Motor neuron (in vitro differentiated cells): ENCODE measurements around the gene PI3. TPM values are rescaled to one million over a fixed set of nuclear protein-coding genes. Genes with fewer than 3 reads are reported as not detected.

Source experiments
- ATAC-seq, 8 experiments: fragments of 200-7000 bp; cut with Tn5 transposase; replicated peaks in 6 of 8; 2 replicates each; pipeline ENCODE4 v1.8.0; 2021; ENCODE audit warnings: mild to moderate bottlenecking in 8 of 8, moderate library complexity in 8 of 8
- H3K27ac ChIP-seq, 2 donors: fragments of 250-450 bp; sonication (Bioruptor Pico); 2 replicates each; pipeline ENCODE4 v1.9.0; 2021; ENCODE audit warnings: antibody characterized with exemption in 2 of 2, mild to moderate bottlenecking in 2 of 2, moderate library complexity in 1 of 2
- H3K4me1 ChIP-seq, 2 donors: fragments of 250-450 bp; sonication (Bioruptor Pico); replicated peaks in 1 of 2; 2 replicates each; pipeline ENCODE4 v1.6.1; 2021; ENCODE audit warnings: antibody characterized with exemption in 2 of 2, mild to moderate bottlenecking in 2 of 2, moderate library complexity in 1 of 2
- H3K4me3 ChIP-seq, 5 donors: fragments of 250-450 bp; sonication (Bioruptor Pico); 2 replicates each; pipeline ENCODE4 v1.9.0; 2021; ENCODE audit warnings: antibody characterized with exemption in 5 of 5, mild to moderate bottlenecking in 5 of 5, moderate library complexity in 4 of 5
- WGBS, 10 experiments: fragments of 450-650 bp; shearing (Covaris generic); methylation state at CpG; one replicate each; pipeline ENCODE4 v1.0.0; 2022; 5-methylcytosine and 5-hydroxymethylcytosine counted together
- in situ Hi-C, 9 experiments: fragments of 400-800 bp; cut with MboI; loops; one replicate each; pipeline ENCODE4 v1.15.0; 2021; ENCODE audit warnings: low sequenced_read_pairs in 9 of 9, low pct_unique_long_range_greater_than_20kb in 2 of 9; ENCODE audit not compliant: unreplicated experiment in 9 of 9
- total RNA-seq, 8 experiments: library from RNA; unstranded; fragments of 300-600 nt; gene quantifications; 2 replicates each; pipeline versions ENCODE4 v1.2.3 to v1.2.4, GENCODE V29; 2022

Gene PI3
- total RNA-seq, 8 experiments from 2014 or later, result 46.2 to 312 TPM; not detected in 6

DNA sequence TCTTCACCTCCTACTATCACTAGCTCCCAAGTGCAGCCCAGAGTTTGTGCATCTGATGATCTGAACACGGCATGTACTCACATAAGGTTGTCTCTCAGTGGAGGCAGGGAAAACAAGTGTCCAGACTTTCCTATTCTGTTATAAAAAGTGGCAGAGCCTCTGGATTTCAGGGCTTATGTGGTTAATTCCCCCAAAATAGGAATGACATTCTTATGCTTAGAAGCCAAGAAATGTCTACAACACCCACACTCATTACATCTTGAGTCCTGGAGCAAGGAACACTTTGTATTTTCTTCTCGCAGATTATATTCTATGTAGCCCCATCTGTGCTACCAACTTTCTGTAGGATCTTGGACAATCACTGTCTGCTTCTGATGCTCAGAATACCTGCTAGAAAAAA lies 18.6 kb downstream of the PI3 start:
- 0 to 100% (median 83%) methylated on average over 1 to 2 of the region's 2 CpGs for WGBS, 10 experiments
- in situ Hi-C loops, result no loop called here
- H3K27ac ChIP-seq, result no peak overlapping the region

GRCh38 chr20:45206725-45207124 lies 32.0 kb downstream of the PI3 start, which contains the start of gene SEMG1:
SEMG1 (plus strand) TSS chr20:45207033; CDS start chr20:45207054, 21 bp downstream.
- WGBS, 10 experiments, result 0 to 70% (median 33%) methylated on average over 1 of the region's 1 CpG; no CpG with 5 or more reads in 4 of the 10 experiments
- ATAC-seq, result no peak
- no peaks in the 10 kb centered on the region for H3K4me1 ChIP-seq
- H3K27ac ChIP-seq, result no peak within 1 kb of the TSS
- no peak within 1 kb of the TSS for H3K4me3 ChIP-seq
- in situ Hi-C loops, result no loop called here

More for the DNA sequence above, 18.6 kb downstream of the PI3 start:
- ATAC-seq, result no peak
- Histone ChIP-seq H3K4me1 (no peaks in the 10 kb centered on the region), H3K4me3 (no peak overlapping the region)

DNA sequence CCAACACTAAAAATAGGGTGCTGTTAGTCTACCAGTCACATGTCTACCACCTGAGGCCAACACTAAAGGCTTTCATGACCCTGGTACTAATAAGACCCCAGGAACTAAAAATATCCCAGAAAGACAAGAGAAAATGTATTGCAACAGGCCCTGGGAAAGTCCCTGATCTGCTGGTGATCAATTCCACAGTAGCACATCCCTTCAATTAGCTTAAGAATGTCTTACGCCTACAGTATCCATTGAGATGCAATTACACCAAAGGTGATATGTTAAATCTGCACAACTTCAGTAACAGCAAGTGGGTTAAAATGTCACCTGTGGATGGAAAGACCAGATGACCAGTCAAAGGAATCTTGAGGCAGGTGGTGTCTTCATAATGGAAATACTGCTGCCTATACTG lies 35.2 kb downstream of the PI3 start:
- whole genome bisulfite sequencing, 10 experiments, result 40 to 100% (median 78%) methylated on average over 1 of the region's 1 CpG; no CpG with 5 or more reads in 3 of the 10 experiments
- Histone ChIP-seq H3K4me1 (no peaks in the 10 kb centered on the region), H3K27ac (no peak overlapping the region), H3K4me3 (no peak overlapping the region)
- in situ Hi-C loops, result no loop called here
- ATAC-seq, result no peak

- Histone ChIP-seq H3K27ac (no peak overlapping the region), H3K4me3 (no peak overlapping the region), H3K4me1 (no peaks in the 10 kb centered on the region)
- in situ Hi-C loops, result no loop called here
- ATAC-seq, result no peak
These were observed 37.1 kb downstream of the PI3 start for GRCh38 chr20:45211569-45212474.

DNA sequence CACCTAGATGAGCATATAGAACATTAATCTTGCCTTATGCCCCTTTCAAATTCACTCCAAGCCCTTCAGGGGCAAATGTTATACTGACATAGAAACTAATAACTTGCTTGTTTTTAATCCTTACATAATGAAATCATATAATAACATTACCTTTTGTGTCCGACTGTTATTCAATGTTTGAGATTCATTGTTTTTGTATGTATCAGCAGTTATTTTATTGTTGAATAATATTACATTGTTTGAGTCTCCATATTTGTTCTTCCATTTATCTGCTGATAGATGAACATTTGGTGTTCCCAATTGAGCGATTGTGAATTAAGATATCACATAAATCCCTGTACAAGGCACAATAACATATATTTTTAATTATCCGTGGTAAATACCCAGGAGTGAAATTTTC lies 38.1 kb downstream of the PI3 start:
- no peak for ATAC-seq
- in situ Hi-C loops, result no loop called here
- Histone ChIP-seq H3K4me3 (no peak overlapping the region), H3K4me1 (no peaks in the 10 kb centered on the region), H3K27ac (no peak overlapping the region)
- 31 to 97% (median 66%) methylated on average over 2 to 3 of the region's 3 CpGs; no CpG with 5 or more reads in 2 of the 10 experiments for WGBS, 10 experiments

DNA sequence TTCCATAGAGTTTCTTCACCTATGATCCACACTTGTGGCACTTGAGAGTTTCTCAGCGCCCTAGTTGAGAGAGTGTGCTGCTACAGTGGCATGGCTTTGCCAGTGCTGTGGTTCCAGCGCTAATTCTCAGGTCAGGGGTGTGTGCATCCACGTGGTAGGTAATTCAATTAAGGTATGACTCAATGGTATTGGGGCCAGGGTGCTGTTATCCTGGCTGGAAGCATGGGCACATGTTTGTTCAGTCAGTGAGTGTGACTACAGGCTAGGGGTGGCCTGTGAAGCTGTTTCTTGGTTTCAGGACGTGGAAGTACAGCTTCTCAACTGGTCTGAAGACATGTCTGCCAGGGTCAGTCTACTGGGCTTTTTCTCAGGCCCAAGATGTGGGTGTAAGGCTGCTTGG lies 43.4 kb downstream of the PI3 start:
- H3K4me3 ChIP-seq, result no peak overlapping the region
- no peak overlapping the region for H3K27ac ChIP-seq
- in situ Hi-C loops, result no loop called here
- no peaks in the 10 kb centered on the region for H3K4me1 ChIP-seq
- WGBS, 10 experiments, result 0 to 77% (median 40%) methylated on average over 1 to 3 of the region's 4 CpGs; no CpG with 5 or more reads in 5 of the 10 experiments
- no peak for ATAC-seq

GRCh38 chr20:45218636-45219035 lies 43.9 kb downstream of the PI3 start:
- 100% methylated on average over 2 of the region's 2 CpGs; no CpG with 5 or more reads in 8 of the 10 experiments for WGBS, 10 experiments
- Histone ChIP-seq H3K27ac (no peak overlapping the region), H3K4me1 (no peaks in the 10 kb centered on the region), H3K4me3 (no peak overlapping the region)
- in situ Hi-C loops, result no loop called here
- no peak for ATAC-seq

DNA sequence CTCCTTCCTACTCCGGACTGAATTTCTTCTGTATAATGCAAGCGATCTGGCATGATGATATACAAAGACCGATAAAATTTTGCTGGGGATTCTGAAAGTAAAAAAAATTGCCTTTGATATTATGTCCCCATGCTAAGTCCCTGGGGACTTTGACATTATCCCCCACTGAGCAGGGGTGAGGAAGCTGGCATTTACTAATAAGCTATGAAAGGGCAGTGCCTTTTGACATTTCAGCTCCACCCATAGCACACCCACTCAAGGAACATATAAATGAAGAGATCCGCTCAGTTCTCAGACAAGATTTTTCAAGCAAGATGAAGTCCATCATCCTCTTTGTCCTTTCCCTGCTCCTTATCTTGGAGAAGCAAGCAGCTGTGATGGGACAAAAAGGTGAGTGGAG lies 46.4 kb downstream of the PI3 start, which contains the start of gene SEMG2:
SEMG2 (plus strand) TSS at position 298 of the 400 bp plus-strand sequence; CDS start at position 315, 17 bp downstream.
- Histone ChIP-seq H3K4me1 (no peaks in the 10 kb centered on the region), H3K27ac (no peak within 1 kb of the TSS), H3K4me3 (no peak within 1 kb of the TSS)
- in situ Hi-C loops, result no loop called here
- ATAC-seq, result no peak
- 48 to 100% (median 83%) methylated on average over 1 to 4 of the region's 4 CpGs; no CpG with 5 or more reads in 1 of the 10 experiments for WGBS, 10 experiments

- no peak overlapping the region for H3K4me3 ChIP-seq
- no peak overlapping the region for H3K27ac ChIP-seq
- peak in 1 of 8 experiments; percentile 52 for ATAC-seq
- H3K4me1 ChIP-seq, result no peaks in the 10 kb centered on the region
- in situ Hi-C loops, result no loop called here
These were observed 48.4 kb downstream of the PI3 start for GRCh38 chr20:45223136-45223535.

Other genes starting within 250 kb of the PI3 start
- gene TOMM34, start 214.5 kb upstream of the PI3 start, total RNA-seq, result 10 to 100 TPM; 14.6 to 80.9 (median 23.6) TPM
- gene STK4, start 208.4 kb upstream of the PI3 start, total RNA-seq, result 10 to 100 TPM; 12.6 to 38.0 (median 21.0) TPM
- gene KCNS1, start 73.8 kb upstream of the PI3 start, total RNA-seq, result under 1 TPM; 0.15 to 0.85 (median 0.34) TPM
- under 1 TPM in 4 of 8 experiments, not detected in 4; 0.29 to 0.66 (median 0.36) TPM for gene WFDC5, start 59.7 kb upstream of the PI3 start, total RNA-seq
- not detected for gene WFDC12, start 50.4 kb upstream of the PI3 start, total RNA-seq
- under 1 TPM in 1 of 8 experiments, not detected in 7; 0.05 TPM for gene SEMG1, start 32.1 kb downstream of the PI3 start, total RNA-seq
- gene SEMG2, start 46.5 kb downstream of the PI3 start, total RNA-seq, result under 1 TPM in 4 of 8 experiments, not detected in 4; 0.05 to 0.20 (median 0.11) TPM
- 1,000 to 10,000 TPM in 1 of 8 experiments, 10 to 100 TPM in 1, 1 to 10 TPM in 1, under 1 TPM in 1, not detected in 4; 0.57 to 2,950 (median 22.8) TPM for gene SLPI, start 79.7 kb downstream of the PI3 start, total RNA-seq
- under 1 TPM in 1 of 8 experiments, not detected in 7; 0.62 TPM for gene RBPJL, start 131.9 kb downstream of the PI3 start, total RNA-seq
- gene MATN4, start 133.4 kb downstream of the PI3 start, total RNA-seq, result under 1 TPM in 4 of 8 experiments, not detected in 4; 0.08 to 0.31 (median 0.20) TPM
- 10 to 100 TPM in 4 of 8 experiments, 1 to 10 TPM in 4; 1.6 to 94.9 (median 13.3) TPM for gene SDC4, start 173.5 kb downstream of the PI3 start, total RNA-seq
- gene SYS1, start 188.3 kb downstream of the PI3 start, total RNA-seq, result 10 to 100 TPM; 17.3 to 49.8 (median 21.9) TPM
- 1 to 10 TPM in 6 of 8 experiments, under 1 TPM in 2; 0.81 to 1.8 (median 1.3) TPM for gene TP53TG5, start 203.4 kb downstream of the PI3 start, total RNA-seq
- gene DBNDD2, start 233.4 kb downstream of the PI3 start, total RNA-seq, result 10 to 100 TPM in 5 of 8 experiments, 1 to 10 TPM in 3; 4.8 to 35.4 (median 11.8) TPM
- 100 to 1,000 TPM in 1 of 8 experiments, 10 to 100 TPM in 7; 29.9 to 134 (median 58.8) TPM for gene PIGT, start 241.2 kb downstream of the PI3 start, total RNA-seq